OCI-LY1 (cell line): ENCODE results near the gene LDHAL6B.

Experiments used
- H2AFZ ChIP-seq: fragments of 200-600 bp; sonication (generic), shearing (Covaris generic); 2 replicates; pipeline ENCODE4 v1.6.0; 2014; ENCODE audit warnings: antibody characterized with exemption, mild to moderate bottlenecking, low read length
- H3F3A ChIP-seq: fragments of 200-600 bp; sonication (generic), shearing (Covaris generic); 2 replicates; pipeline ENCODE4 v1.6.0; 2014; ENCODE audit warnings: mild to moderate bottlenecking, antibody characterized with exemption, low read length, moderate library complexity; ENCODE audit not compliant: insufficient read depth
- H3K27ac ChIP-seq: fragments of 200-600 bp; sonication (generic); 2 replicates; pipeline ENCODE4 v1.5.1; 2014; ENCODE audit warnings: low read length, mixed run types, mild to moderate bottlenecking, low read depth; ENCODE audit not compliant: poor library complexity, severe bottlenecking
- H3K27me3 ChIP-seq: fragments of 200-600 bp; sonication (generic); 2 replicates; pipeline ENCODE4 v1.6.0; 2014; ENCODE audit warnings: antibody characterized with exemption, mild to moderate bottlenecking, low read length, moderate library complexity; ENCODE audit not compliant: insufficient read depth
- H3K36me3 ChIP-seq: fragments of 200-600 bp; sonication (generic); 2 replicates; pipeline ENCODE4 v1.6.1; 2014; ENCODE audit warnings: mild to moderate bottlenecking, antibody characterized with exemption, low read length, moderate library complexity, mixed read lengths; ENCODE audit not compliant: insufficient read depth
- H3K4me1 ChIP-seq: fragments of 200-600 bp; sonication (generic); 2 replicates; pipeline ENCODE4 v1.5.1; 2014; ENCODE audit warnings: mild to moderate bottlenecking, low read length, moderate library complexity; ENCODE audit not compliant: insufficient read depth, severe bottlenecking
- H3K4me2 ChIP-seq: fragments of 200-600 bp; sonication (generic), shearing (Covaris generic); 2 replicates; pipeline ENCODE4 v1.6.1; 2014; ENCODE audit warnings: low read length
- H3K4me3 ChIP-seq: fragments of 200-600 bp; sonication (generic); 2 replicates; pipeline ENCODE4 v1.5.1; 2014; ENCODE audit warnings: low read length, low read depth, mild to moderate bottlenecking, mixed read lengths; ENCODE audit not compliant: poor library complexity, severe bottlenecking
- H3K79me2 ChIP-seq: fragments of 200-600 bp; shearing (Covaris generic); 2 replicates; pipeline ENCODE4 v1.6.1; 2016; ENCODE audit warnings: mixed run types, low read length, mixed read lengths; ENCODE audit not compliant: insufficient read depth
- H3K9ac ChIP-seq: fragments of 200-600 bp; sonication (generic), shearing (Covaris generic); 2 replicates; pipeline ENCODE4 v1.6.1; 2014; ENCODE audit warnings: mild to moderate bottlenecking, low read length, mixed read lengths
- H3K9me2 ChIP-seq: fragments of 200-600 bp; sonication (generic), shearing (Covaris generic); 2 replicates; pipeline ENCODE4 v1.6.1; 2014; ENCODE audit warnings: low read depth, mild to moderate bottlenecking, low read length, mixed read lengths
- H3K9me3 ChIP-seq: fragments of 200-600 bp; shearing (Covaris generic); 2 replicates; pipeline ENCODE4 v1.6.1; 2014; ENCODE audit warnings: low read length, mixed read lengths
- H4K20me1 ChIP-seq: fragments of 200-600 bp; sonication (generic), shearing (Covaris generic); 2 replicates; pipeline ENCODE4 v1.6.0; 2016; ENCODE audit warnings: mild to moderate bottlenecking, low read length; ENCODE audit not compliant: insufficient read depth
- CTCF ChIP-seq: fragments of 200-600 bp; sonication (generic), shearing (Covaris generic); IDR thresholded peaks from 2 replicates; pipeline ENCODE4 v1.5.1; 2017; ENCODE audit warnings: mild to moderate bottlenecking, antibody characterized with exemption, low read length, moderate library complexity, mixed read lengths
- EZH2 ChIP-seq: fragments of 200-600 bp; sonication (generic), shearing (Covaris generic); IDR thresholded peaks from 2 replicates; pipeline ENCODE4 v1.8.0; 2017; ENCODE audit warnings: borderline replicate concordance, mixed run types, mild to moderate bottlenecking, antibody characterized with exemption, low read length, moderate library complexity, mixed read lengths

Gene LDHAL6B

GRCh38 chr15:59237924-59238331, 31.3 kb downstream of the LDHAL6B start:
- TF ChIP-seq CTCF (no peak), EZH2 (no peak)
- H3K4me2 ChIP-seq = peak overlapping the region; percentile 30; the same call in 1 of the 2 replicates

GRCh38 chr15:59240036-59240435, 33.4 kb downstream of the LDHAL6B start:
- H3K79me2 ChIP-seq = no peaks in the 10 kb centered on the region; the same call in 1 of the 2 replicates
- H3K4me2 ChIP-seq = no peak overlapping the region
- H3F3A ChIP-seq = no peaks in the 10 kb centered on the region
- peaks cover 43% of the 10 kb centered on the region; the same call in 1 of the 2 replicates for H3K36me3 ChIP-seq
- no peak overlapping the region for H3K9ac ChIP-seq
- no peak for TF ChIP-seq CTCF
- no peak for TF ChIP-seq EZH2
- H3K4me1 ChIP-seq = peaks cover 17% of the 10 kb centered on the region
- no peaks in the 10 kb centered on the region for H3K9me2 ChIP-seq
- no peak overlapping the region for H2AFZ ChIP-seq
- H3K27ac ChIP-seq = no peak overlapping the region
- H3K4me3 ChIP-seq = no peak overlapping the region
- H4K20me1 ChIP-seq = no peaks in the 10 kb centered on the region
- no peaks in the 10 kb centered on the region for H3K9me3 ChIP-seq
- H3K27me3 ChIP-seq = no peaks in the 10 kb centered on the region

More at GRCh38 chr15:59237924-59238331, 31.3 kb downstream of the LDHAL6B start:
- Histone ChIP-seq H3K36me3 (peaks cover 36% of the 10 kb centered on the region; the same call in 1 of the 2 replicates), H2AFZ (no peak overlapping the region), H3K4me1 (peaks cover 17% of the 10 kb centered on the region), H4K20me1 (no peaks in the 10 kb centered on the region), H3K9me3 (no peaks in the 10 kb centered on the region), H3K4me3 (no peak overlapping the region), H3K9ac (no peak overlapping the region; the same call in 1 of the 2 replicates), H3K9me2 (no peaks in the 10 kb centered on the region), H3K27me3 (no peaks in the 10 kb centered on the region), H3K79me2 (no peaks in the 10 kb centered on the region), H3F3A (no peaks in the 10 kb centered on the region), H3K27ac (peak overlapping the region; percentile 2)

- H3K79me2 ChIP-seq = no peaks in the 10 kb centered on the region; the same call in 1 of the 2 replicates
- H3K4me2 ChIP-seq = no peak overlapping the region
- no peaks in the 10 kb centered on the region for H3K9me3 ChIP-seq
- no peak for TF ChIP-seq CTCF
- TF ChIP-seq EZH2 = no peak
- no peaks in the 10 kb centered on the region for H3K27me3 ChIP-seq
- H2AFZ ChIP-seq = no peak overlapping the region
- H3K9me2 ChIP-seq = no peaks in the 10 kb centered on the region
- H3K4me3 ChIP-seq = no peak overlapping the region
- peaks cover 10% of the 10 kb centered on the region for H3K4me1 ChIP-seq
- H3F3A ChIP-seq = no peaks in the 10 kb centered on the region
- H4K20me1 ChIP-seq = no peaks in the 10 kb centered on the region
- no peak overlapping the region for H3K27ac ChIP-seq
- H3K9ac ChIP-seq = no peak overlapping the region
- H3K36me3 ChIP-seq = peaks cover 44% of the 10 kb centered on the region; the same call in 1 of the 2 replicates
Observed at GRCh38 chr15:59242649-59243048, 36.0 kb downstream of the LDHAL6B start.
